Measurements from ENCODE around the gene SCN4A.

DNA sequence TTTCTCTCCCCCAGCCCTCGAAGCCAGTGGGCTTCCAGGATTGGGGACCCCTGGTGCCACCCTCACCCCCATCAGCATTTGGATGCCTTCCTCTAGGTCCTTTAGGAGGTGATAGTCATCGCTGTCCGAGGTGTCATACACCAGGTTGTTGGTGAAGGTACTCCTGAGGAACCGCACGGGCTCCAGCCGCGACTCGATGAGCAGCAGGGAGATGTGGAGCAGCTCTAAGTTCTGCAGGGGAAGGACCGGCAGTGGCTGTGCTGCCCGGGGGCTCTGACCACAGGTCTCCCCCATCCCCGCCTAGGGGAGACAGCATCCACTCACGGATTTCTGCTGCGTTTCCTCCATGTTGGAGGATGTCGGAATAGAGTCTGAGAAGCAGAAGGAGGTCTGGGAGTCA lies 62.6 kb downstream of the SCN4A start:
- TF ChIP-seq POLR2A (IDR thresholded peaks at IDR 0.05; ENCODE audit: low read length) = no peak
- no peak for TF ChIP-seq GATA1 (IDR thresholded peaks at IDR 0.05; ENCODE audit: low read depth, low read length)
